T-helper 1 cell treated with Interleukin-12 subunit alpha and Interleukin-12 subunit beta and Interleukin-4 antibody, amounts not matched to agents 30 ng/mL and 1 ng/mL, for 36 hours (primary cell): ENCODE measurements around the gene ZNF620. TPM values are rescaled to one million over a fixed set of nuclear protein-coding genes. Genes with fewer than 3 reads are reported as not detected.

Source experiments
- total RNA-seq: library from RNA; stranded (reverse); gene quantifications from 2 replicates; pipeline ENCODE4 v1.2.3, GENCODE V29; 2022

The ZNF620 gene
- total RNA-seq, 1 donor from 2014 or later, result 6.6 TPM

Other genes starting within 250 kb of the ZNF620 start
- gene EIF1B, start 196.3 kb upstream of the ZNF620 start, total RNA-seq, result 35.5 and 36.2 TPM in 2 replicates
- gene ENTPD3, start 118.9 kb upstream of the ZNF620 start, total RNA-seq, result not detected in 2 replicates
- gene RPL14, start 48.7 kb upstream of the ZNF620 start, total RNA-seq, result 1,649 and 1,702 TPM in 2 replicates
- 8.4 and 8.9 TPM in 2 replicates for gene ZNF619, start 28.9 kb upstream of the ZNF620 start, total RNA-seq
- gene ZNF621, start 18.9 kb downstream of the ZNF620 start, total RNA-seq, result 23.1 and 23.6 TPM in 2 replicates